Bronchial epithelial cell (primary cell): ENCODE results near the gene BBX. TPM values are rescaled to one million over a fixed set of nuclear protein-coding genes. Genes with fewer than 3 reads are reported as not detected.

ENCODE experiments used
- DNase-seq: peaks from one replicate; pipeline ENCODE4 v3.0.0-alpha.2; 2010; ENCODE audit warnings: low read depth
- FAIRE-seq: peaks from 2 replicates; lab custom pipeline; 2011; peaks lifted over from hg19 to GRCh38; lab: Jason Lieb, UNC
- H3K27me3 ChIP-seq: 2 replicates; pipeline ENCODE4 v1.5.1; 2011; ENCODE audit warnings: low read length; ENCODE audit not compliant: control insufficient read depth, insufficient read depth
- H3K36me3 ChIP-seq: 2 replicates; pipeline ENCODE4 v1.5.1; 2011; ENCODE audit warnings: low read length; ENCODE audit not compliant: control insufficient read depth, insufficient read depth
- H3K4me3 ChIP-seq: 2 replicates; pipeline ENCODE4 v1.5.1; 2011; ENCODE audit warnings: mild to moderate bottlenecking, low read depth, low read length, control low read depth
- total RNA-seq: library from RNA; depleted of rRNA; stranded (reverse); fragments of >200 nt; gene quantifications from 2 replicates; pipeline ENCODE4 v1.2.1, GENCODE V29; 2014
- TF ChIP-seq, protein P1 (sequence below): IDR thresholded peaks from 2 replicates; pipeline ENCODE4 v1.5.1; 2011; ENCODE audit warnings: mild to moderate bottlenecking, moderate library complexity, low read length, control low read depth, inconsistent platforms; ENCODE audit not compliant: insufficient read depth, severe bottlenecking

Gene BBX
- total RNA-seq, 1 donor from 2014 or later: 49.5 TPM

DNA sequence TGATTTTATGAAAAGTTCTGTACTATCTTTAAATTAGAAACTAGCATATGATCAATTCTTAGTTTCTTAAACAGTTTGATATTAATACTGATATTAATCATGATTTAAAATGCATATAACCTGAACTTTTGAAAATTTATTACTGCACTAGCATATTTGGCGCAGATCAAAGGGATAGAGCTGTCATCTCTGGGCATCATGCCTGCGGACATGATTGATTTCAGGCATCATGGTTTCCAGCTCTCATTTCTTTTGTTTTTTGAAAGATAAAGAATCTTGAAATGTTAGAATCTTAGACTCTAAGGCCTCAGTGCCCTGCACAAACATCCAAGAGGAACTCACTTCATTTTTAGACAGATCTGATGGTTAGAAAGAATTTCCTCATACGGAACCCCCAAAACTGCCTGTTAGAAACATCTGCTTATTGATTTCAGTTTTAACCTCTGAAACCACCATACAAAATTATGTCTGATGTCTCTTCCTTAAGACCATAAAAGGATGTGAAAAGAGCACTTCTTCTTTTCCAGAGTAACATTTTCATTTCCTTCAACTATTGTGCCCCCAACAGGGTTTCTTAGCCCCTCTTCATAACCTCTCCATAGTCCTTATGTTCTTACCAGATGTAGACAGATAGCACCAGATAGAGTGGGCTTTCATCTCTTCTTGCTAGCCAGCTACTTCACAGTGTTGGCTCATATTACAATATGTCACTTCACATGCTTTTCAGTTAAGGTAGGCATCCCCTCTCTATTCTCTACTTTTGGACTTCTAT lies 110.8 kb downstream of the BBX start:
- H3K4me3 ChIP-seq: no peak overlapping the region
- DNase-seq: no peak
- no peaks in the 10 kb centered on the region for H3K36me3 ChIP-seq
- no peak for FAIRE-seq
- no peaks in the 10 kb centered on the region for H3K27me3 ChIP-seq
- TF ChIP-seq, protein P1, sequence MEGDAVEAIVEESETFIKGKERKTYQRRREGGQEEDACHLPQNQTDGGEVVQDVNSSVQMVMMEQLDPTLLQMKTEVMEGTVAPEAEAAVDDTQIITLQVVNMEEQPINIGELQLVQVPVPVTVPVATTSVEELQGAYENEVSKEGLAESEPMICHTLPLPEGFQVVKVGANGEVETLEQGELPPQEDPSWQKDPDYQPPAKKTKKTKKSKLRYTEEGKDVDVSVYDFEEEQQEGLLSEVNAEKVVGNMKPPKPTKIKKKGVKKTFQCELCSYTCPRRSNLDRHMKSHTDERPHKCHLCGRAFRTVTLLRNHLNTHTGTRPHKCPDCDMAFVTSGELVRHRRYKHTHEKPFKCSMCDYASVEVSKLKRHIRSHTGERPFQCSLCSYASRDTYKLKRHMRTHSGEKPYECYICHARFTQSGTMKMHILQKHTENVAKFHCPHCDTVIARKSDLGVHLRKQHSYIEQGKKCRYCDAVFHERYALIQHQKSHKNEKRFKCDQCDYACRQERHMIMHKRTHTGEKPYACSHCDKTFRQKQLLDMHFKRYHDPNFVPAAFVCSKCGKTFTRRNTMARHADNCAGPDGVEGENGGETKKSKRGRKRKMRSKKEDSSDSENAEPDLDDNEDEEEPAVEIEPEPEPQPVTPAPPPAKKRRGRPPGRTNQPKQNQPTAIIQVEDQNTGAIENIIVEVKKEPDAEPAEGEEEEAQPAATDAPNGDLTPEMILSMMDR: no peak

DNA sequence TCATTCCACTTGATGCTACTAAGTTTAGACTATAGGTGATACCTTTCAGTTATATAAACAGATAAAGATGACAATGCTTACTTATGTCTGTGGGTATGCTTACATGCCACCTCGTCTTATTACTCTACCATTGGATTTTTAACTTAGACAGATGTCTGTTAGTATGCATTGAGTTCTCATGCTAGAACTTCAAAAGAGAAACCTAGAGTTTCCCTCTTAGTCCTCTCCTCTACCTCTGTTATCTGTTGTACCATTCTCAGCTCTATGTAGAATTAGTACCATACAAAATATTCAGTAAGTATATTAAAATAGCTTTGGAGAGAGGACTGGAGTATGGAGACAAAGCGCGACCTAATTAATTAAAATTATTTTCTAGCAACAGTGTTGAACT lies 111.3 kb downstream of the BBX start:
- Histone ChIP-seq H3K36me3 (no peaks in the 10 kb centered on the region), H3K4me3 (no peak overlapping the region), H3K27me3 (no peaks in the 10 kb centered on the region)
- TF ChIP-seq, protein P1: no peak
- DNase-seq (no peak), FAIRE-seq (no peak)

DNA sequence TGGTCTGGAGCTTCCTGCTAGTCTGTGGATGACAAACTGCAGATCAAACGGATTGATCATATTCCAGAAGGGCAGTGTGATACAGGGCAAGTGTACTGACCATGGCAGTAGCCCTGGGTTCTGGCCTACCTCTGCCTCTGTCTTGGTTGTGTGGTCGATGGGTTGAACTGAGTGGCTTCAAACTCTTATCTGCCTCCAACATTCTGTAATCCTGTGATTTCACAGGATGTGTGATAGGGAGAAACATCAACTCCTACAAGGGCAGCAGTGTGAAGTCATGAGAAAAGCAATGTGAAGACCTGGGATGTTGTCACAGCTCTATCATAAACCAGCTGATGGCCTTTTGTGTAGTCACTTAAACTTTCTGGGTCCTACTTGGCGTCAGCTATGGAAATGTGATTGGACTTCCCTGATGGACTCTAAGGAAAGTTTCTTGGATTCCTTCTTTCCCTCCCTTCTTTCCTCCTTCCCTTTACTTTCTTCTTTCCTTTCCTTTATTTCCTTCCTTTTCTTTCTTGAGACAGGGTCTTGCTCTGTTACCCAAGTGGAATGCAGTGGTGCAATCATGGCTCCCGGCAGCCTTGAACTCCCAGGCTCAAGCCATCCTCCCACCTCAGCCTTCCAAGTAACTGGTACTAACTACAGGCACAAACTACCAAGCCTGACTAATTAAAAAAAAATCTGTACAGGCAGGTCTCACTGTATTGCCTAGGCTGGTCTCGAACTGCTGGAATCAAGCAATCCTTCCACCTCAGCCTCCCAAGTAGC lies 114.8 kb downstream of the BBX start:
- H3K27me3 ChIP-seq: no peaks in the 10 kb centered on the region
- H3K4me3 ChIP-seq: no peak overlapping the region
- TF ChIP-seq, protein P1: no peak
- DNase-seq: peak; percentile 32
- FAIRE-seq: peak; percentile 89
- H3K36me3 ChIP-seq: no peaks in the 10 kb centered on the region

DNA sequence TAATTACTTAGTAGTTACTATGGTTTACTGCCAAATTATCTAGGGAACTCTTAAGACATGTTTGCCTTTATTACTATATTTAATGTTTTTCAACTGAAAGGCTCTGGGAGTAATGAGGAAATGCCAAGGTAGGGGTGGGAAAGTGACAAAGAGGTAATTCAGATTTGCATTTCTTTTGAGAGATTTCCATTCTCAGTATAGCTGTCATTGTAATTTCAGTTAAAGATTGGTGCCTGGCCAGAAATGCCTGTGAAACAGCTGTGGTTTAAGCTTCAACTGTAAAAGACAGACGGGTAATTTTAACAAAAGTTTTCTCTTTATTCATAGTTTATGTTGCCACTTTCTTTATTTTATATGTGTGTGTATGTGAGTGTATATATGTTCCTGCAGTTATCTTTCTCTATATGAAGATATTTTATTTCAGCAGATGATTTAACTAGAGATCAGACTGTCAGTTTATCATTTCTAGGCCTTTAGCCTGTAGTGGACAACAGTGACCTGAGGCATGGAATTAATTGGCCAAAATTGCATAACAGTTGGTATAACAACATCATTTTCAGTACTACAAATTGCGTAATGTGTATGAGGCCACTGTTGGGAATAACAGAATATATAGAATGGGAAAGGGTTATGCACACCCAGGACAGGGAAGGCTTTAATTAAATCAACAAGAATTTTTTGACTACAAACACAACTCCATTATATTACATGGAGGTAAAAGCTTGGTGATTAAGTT lies 119.0 kb downstream of the BBX start:
- Histone ChIP-seq H3K27me3 (no peaks in the 10 kb centered on the region), H3K4me3 (no peak overlapping the region), H3K36me3 (peaks cover 1% of the 10 kb centered on the region)
- FAIRE-seq: no peak
- TF ChIP-seq, protein P1: no peak
- no peak for DNase-seq

DNA sequence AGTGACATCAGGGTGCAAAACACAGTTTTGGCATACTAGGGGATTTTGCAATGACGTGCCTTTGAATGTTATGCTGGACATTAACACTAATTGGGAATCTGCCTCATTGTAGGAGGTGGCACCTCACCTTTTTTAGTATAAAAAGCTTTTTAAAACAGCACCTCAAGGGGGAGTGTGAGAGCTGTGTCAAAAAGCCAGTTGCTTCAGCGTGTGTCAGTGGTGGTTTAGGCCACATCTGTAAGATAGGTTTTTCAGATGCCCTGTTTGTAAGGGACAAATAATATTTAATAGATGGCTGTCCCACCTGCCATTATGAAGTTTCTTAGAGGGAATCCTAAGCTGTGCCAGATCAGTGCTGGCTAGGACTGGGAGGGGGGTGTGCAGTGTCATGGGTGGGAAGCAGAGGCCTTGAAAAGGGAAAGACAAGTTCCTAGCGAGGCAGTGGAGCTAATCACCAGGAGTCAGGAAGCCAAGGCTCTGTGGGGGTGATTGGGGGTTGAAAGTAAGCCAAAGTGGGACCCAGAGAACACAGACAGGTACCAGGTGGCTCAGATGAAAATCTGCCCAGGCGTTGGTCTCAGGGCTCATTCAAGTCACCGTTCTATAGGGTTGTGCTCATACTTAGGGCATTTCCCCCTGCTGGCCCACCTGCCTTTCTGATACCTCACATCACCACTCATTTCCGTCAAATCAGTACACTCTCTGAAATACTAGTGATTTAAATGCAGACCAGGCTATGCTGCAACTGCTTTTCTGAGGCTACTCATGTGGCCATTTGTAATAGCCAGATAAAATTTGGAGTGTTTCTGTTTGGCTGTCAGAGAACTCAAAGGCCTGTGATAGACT lies 120.5 kb downstream of the BBX start:
- Histone ChIP-seq H3K4me3 (no peak overlapping the region), H3K36me3 (peaks cover 1% of the 10 kb centered on the region), H3K27me3 (no peaks in the 10 kb centered on the region)
- TF ChIP-seq, protein P1: peak; percentile 29
- DNase-seq (peak; percentile 26), FAIRE-seq (no peak)
